ENCODE data around the gene SNX14. TPM values are rescaled to one million over a fixed set of nuclear protein-coding genes. Genes with fewer than 3 reads are reported as not detected.

SNX14 gene
- total RNA-seq, 1 experiment from 2014 or later, result 85.0 TPM

- H3K36me3 Mint-ChIP-seq (ENCODE audit: insufficient read depth, unreplicated experiment), result peaks cover 14% of the 10 kb centered on the region
- ChIA-PET CTCF (no interaction called here), POLR2A (no interaction called here)
- Histone ChIP-seq H3K9me3 (no peaks in the 10 kb centered on the region; the same call in 1 of the 2 replicates), H3K4me1 (0 out of 2 replicates have a peak, but pooled peaks cover 3% of the 10 kb centered on the region), H3K36me3 (ENCODE audit: control insufficient read depth, insufficient read depth, low read length) (peaks cover 3% of the 10 kb centered on the region), H3K4me3 (ENCODE audit: low read depth, low read length) (no peak overlapping the region), H3K27me3 (replicated peaks; ENCODE audit: control insufficient read depth, insufficient read depth, low read length) (no peaks in the 10 kb centered on the region)
- no peak for DNase-seq
- TF ChIP-seq CTCF (IDR thresholded peaks at IDR 0.05; ENCODE audit: insufficient read depth in 1 of 2, low read depth in 1 of 2, low read length in 1 of 2, severe bottlenecking in 1 of 2, unreplicated experiment in 1 of 2), result no peak
- no peak overlapping the region for H3K27ac Mint-ChIP-seq (ENCODE audit: unreplicated experiment)
- no peaks in the 10 kb centered on the region for H3K9me3 Mint-ChIP-seq (ENCODE audit: unreplicated experiment)
- BruUV-seq (replicated peaks), result no TSS peak
- H3K4me3 Mint-ChIP-seq (ENCODE audit: unreplicated experiment), result no peak overlapping the region
- no peaks in the 10 kb centered on the region for H3K4me1 Mint-ChIP-seq (ENCODE audit: low read depth, unreplicated experiment)
- H3K27me3 Mint-ChIP-seq (ENCODE audit: insufficient read depth, unreplicated experiment), result no peaks in the 10 kb centered on the region
- intact Hi-C loops (cut with micrococcal nuclease; ENCODE audit: unreplicated experiment), result no loop called here
Measured at GRCh38 chr6:85516168-85516567, 77.5 kb downstream of the SNX14 start.

DNA sequence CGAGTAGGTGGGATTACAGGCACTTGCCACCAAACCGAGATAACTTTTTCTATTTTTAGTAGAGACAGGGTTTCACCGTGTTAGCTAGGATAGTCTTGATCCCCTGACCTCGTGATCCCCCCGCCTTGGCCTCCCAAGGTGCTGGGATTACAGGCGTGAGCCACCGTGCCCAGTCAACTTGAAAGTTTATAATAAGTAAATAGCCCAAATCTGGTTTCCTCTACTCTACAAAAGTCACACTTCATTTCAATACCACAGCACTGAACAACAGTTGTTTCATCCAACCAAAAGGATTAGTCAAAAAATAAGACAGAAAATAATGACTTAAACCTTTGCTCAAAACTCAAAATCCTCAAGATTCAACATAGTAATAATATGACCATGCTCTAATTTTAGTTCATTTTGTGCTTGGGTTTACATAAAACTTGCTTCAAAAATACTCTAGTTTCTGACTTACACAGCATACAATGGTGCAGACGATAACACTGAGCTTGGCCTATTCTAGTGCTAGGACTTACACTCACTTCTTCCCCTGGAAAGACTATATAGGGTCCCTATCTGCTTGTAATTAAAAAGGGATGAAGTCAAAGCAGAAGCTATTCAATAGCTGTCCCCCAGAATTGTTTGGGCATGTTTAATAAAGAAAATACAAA lies 87.1 kb downstream of the SNX14 start:
- no peaks in the 10 kb centered on the region for H3K27me3 ChIP-seq (replicated peaks; ENCODE audit: control insufficient read depth, insufficient read depth, low read length)
- H3K9me3 ChIP-seq, result no peaks in the 10 kb centered on the region
- Mint-ChIP-seq H3K9me3 (ENCODE audit: unreplicated experiment) (no peaks in the 10 kb centered on the region), H3K27ac (ENCODE audit: unreplicated experiment) (no peak overlapping the region), H3K36me3 (ENCODE audit: insufficient read depth, unreplicated experiment) (peaks cover 16% of the 10 kb centered on the region), H3K4me3 (ENCODE audit: unreplicated experiment) (no peak overlapping the region), H3K4me1 (ENCODE audit: low read depth, unreplicated experiment) (no peaks in the 10 kb centered on the region), H3K27me3 (ENCODE audit: insufficient read depth, unreplicated experiment) (no peaks in the 10 kb centered on the region)
- TF ChIP-seq CTCF (IDR thresholded peaks at IDR 0.05; ENCODE audit: insufficient read depth in 1 of 2, low read depth in 1 of 2, low read length in 1 of 2, severe bottlenecking in 1 of 2, unreplicated experiment in 1 of 2), result no peak
- ChIA-PET POLR2A (no interaction called here), CTCF (no interaction called here)
- H3K4me3 ChIP-seq (ENCODE audit: low read depth, low read length), result no peak overlapping the region
- no TSS peak for BruUV-seq (replicated peaks)
- H3K36me3 ChIP-seq (ENCODE audit: control insufficient read depth, insufficient read depth, low read length), result no peaks in the 10 kb centered on the region
- no peaks in the 10 kb centered on the region for H3K4me1 ChIP-seq
- intact Hi-C loops (cut with micrococcal nuclease; ENCODE audit: unreplicated experiment), result no loop called here
- DNase-seq, result no peak

DNA sequence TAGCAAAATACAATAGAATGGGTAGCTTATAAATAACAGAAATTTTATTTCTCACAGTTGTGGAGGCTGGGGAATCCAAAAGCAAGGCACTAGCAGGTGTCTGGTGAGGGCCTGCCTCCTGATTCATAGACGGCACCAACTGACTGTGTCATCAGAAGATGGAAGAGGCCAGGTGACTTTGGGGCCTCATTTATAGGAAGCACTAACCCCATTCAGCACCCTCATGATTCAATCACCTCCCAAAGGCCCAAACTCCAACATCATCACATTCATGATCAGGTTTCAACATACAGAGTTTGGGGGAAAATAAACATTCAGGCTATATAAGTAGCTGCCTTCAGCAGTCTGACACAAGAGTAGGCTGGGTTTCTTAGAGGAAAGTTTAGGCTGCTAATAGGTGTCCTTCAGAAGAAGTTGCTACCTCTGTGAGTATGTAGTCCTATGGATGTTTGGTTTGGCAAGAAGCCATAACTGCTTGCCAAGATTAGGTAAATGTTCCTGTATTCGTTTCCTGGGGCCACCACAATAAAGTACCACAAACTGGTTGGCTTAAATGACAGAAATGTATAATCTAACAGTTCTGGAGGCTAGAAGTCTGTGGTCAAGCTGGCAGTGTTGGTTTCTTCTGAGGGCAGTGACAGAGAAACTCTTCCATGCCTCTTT lies 94.9 kb downstream of the SNX14 start:
- Mint-ChIP-seq H3K27me3 (ENCODE audit: insufficient read depth, unreplicated experiment) (no peaks in the 10 kb centered on the region), H3K9me3 (ENCODE audit: unreplicated experiment) (peaks cover 23% of the 10 kb centered on the region), H3K36me3 (ENCODE audit: insufficient read depth, unreplicated experiment) (peaks cover 19% of the 10 kb centered on the region), H3K4me1 (ENCODE audit: low read depth, unreplicated experiment) (no peaks in the 10 kb centered on the region), H3K27ac (ENCODE audit: unreplicated experiment) (no peak overlapping the region), H3K4me3 (ENCODE audit: unreplicated experiment) (no peak overlapping the region)
- Histone ChIP-seq H3K9me3 (peaks cover 10% of the 10 kb centered on the region; the same call in 1 of the 2 replicates), H3K27me3 (replicated peaks; ENCODE audit: control insufficient read depth, insufficient read depth, low read length) (no peaks in the 10 kb centered on the region), H3K4me3 (ENCODE audit: low read depth, low read length) (no peak overlapping the region), H3K36me3 (ENCODE audit: control insufficient read depth, insufficient read depth, low read length) (no peaks in the 10 kb centered on the region), H3K4me1 (no peaks in the 10 kb centered on the region)
- DNase-seq, result no peak
- ChIA-PET CTCF (no interaction called here), POLR2A (no interaction called here)
- intact Hi-C loops (cut with micrococcal nuclease; ENCODE audit: unreplicated experiment), result no loop called here
- no peak for TF ChIP-seq CTCF (IDR thresholded peaks at IDR 0.05; ENCODE audit: insufficient read depth in 1 of 2, low read depth in 1 of 2, low read length in 1 of 2, severe bottlenecking in 1 of 2, unreplicated experiment in 1 of 2)
- BruUV-seq (replicated peaks), result no TSS peak
